Heart left ventricle (tissue), 13 donors: ENCODE measurements around the gene ISLR.

Experiments used
- CTCF ChIP-seq, 12 donors: fragments of 200-600 bp; sonication (generic) in 4 of 12; IDR thresholded peaks; one replicate each; pipeline versions ENCODE4 v1.5.0 to v1.8.0; 2018 to 2022; ENCODE audit warnings: antibody characterized with exemption in 12 of 12, mild to moderate bottlenecking in 5 of 12
- POLR2A ChIP-seq, 2 donors: fragments of 450-650 bp; IDR thresholded peaks; one replicate each; pipeline ENCODE4 v1.6.1; 2017; ENCODE audit warnings: antibody characterized with exemption in 2 of 2, mild to moderate bottlenecking in 2 of 2, moderate library complexity in 2 of 2
- donor health status: ischemic (EF 13 %, LVEDD 7.1; RV severe dilation, severe dysfunction).
- donor health status: DM: no; HTN: yes; CAD: no.
- donor health status: DM: no; HTN: no; CAD: no.
- donor health status: ischemic (EF 25% LVEDD 6.9; RV normal size, moderate dysfunction).
- donor health status: ischemic (EF 25% LVEDD 5.7; RV mildly dilated, moderate dysfunction).
- donor health status: ischemic (EF 35%, LVEDD 5.7; RV mildly dilated, moderate dysfunction).
- donor health status: nonischemic (EF 11% LVEDD 7.7; RV severe dilation, severe dysfunction).
- donor health status: DM: yes; HTN: yes; CAD: no.
- donor health status: PGD.
- donor health status: ischemic (EF 29% LVEDD 5.4; RV normal size, mild dysfunction).
- donor health status: nonischemic (EF 23%, LVEDD 6.1; RV moderate dilation, normal function).

- TF ChIP-seq CTCF (IDR thresholded peaks at IDR 0.05) (no peak), POLR2A (IDR thresholded peaks at IDR 0.05) (no peak)
Observed at GRCh38 chr15:74124196-74124595, 49.3 kb upstream of the ISLR start.
